Breast epithelium (tissue), 4 donors: Measurements from ENCODE around the gene CTIF. TPM values are rescaled to one million over a fixed set of nuclear protein-coding genes. Genes with fewer than 3 reads are reported as not detected.
A peak's percentile ranks its signal among the peaks of the same experiment; 100 is the strongest.
"Not testable (repeated sequence)": the region's sequence is repeated elsewhere in the genome, so short reads cannot be mapped to it uniquely, and the experiment has no call there.

Experiments used
- DNase-seq, 2 donors: peaks; one replicate each; pipeline ENCODE4 v3.0.0-alpha.2; 2019; ENCODE audit warnings: low spot score in 2 of 2
- H3K27ac ChIP-seq, 2 donors: fragments of 200-600 bp; sonication (generic) in 1 of 2; one replicate each; pipeline ENCODE4 v1.5.1; 2016 to 2019; ENCODE audit warnings: mild to moderate bottlenecking in 1 of 2
- H3K27me3 ChIP-seq, 2 donors: fragments of 200-600 bp; sonication (generic) in 1 of 2; one replicate each; pipeline versions ENCODE4 v1.5.1 to v1.6.0; 2017 to 2019; ENCODE audit warnings: control low read depth in 1 of 2, mild to moderate bottlenecking in 1 of 2
- H3K36me3 ChIP-seq: fragments of 200-600 bp; one replicate; pipeline ENCODE4 v1.5.1; 2019
- H3K4me1 ChIP-seq, 2 donors: fragments of 200-600 bp; sonication (generic); one replicate each; pipeline ENCODE4 v1.5.1; 2016 to 2019; ENCODE audit warnings: control low read depth in 1 of 2
- H3K4me3 ChIP-seq, 3 donors: fragments of 200-600 bp; sonication (generic); 1 replicate in 2 of 3; 2 replicates in 1 of 3; pipeline ENCODE4 v1.5.1; 2016 to 2019; ENCODE audit warnings: mild to moderate bottlenecking in 3 of 3, moderate library complexity in 2 of 3
- H3K9me3 ChIP-seq, 2 donors: fragments of 200-600 bp; sonication (generic) in 1 of 2; one replicate each; pipeline ENCODE4 v1.5.1; 2016 to 2019; ENCODE audit warnings: control low read depth in 1 of 2
- CTCF ChIP-seq, 3 donors: fragments of 450-650 bp; IDR thresholded peaks; one replicate each; pipeline ENCODE4 v1.5.1; 2016 to 2017; ENCODE audit warnings: antibody characterized with exemption in 3 of 3, mild to moderate bottlenecking in 3 of 3, moderate library complexity in 3 of 3
- POLR2A ChIP-seq: fragments of 450-650 bp; IDR thresholded peaks from one replicate; pipeline ENCODE4 v1.6.1; 2016; ENCODE audit warnings: antibody characterized with exemption, mild to moderate bottlenecking, moderate library complexity
- POLR2AphosphoS5 ChIP-seq, 3 donors: sonication (generic); formaldehyde crosslinking; IDR thresholded peaks; one replicate each; pipeline ENCODE4 v1.6.1; 2017; ENCODE audit warnings: antibody characterized with exemption in 3 of 3
- intact Hi-C: fragments of 100-400 bp; cut with DNase I; formaldehyde crosslinking; loops from one replicate; pipeline ENCODE4 v1.15.1; 2023; ENCODE audit warnings: low total_unique reads
- total RNA-seq, 3 donors: library from RNA; depleted of rRNA; stranded (reverse); fragments of >200 nt; gene quantifications; one replicate each; pipeline ENCODE4 v1.1.0, GENCODE V29; 2016

Gene CTIF
- total RNA-seq, 3 donors from 2014 or later, result 28.8 to 78.9 (median 32.6) TPM

GRCh38 chr18:48808476-48808875 lies 269.6 kb downstream of the CTIF start:
- H3K9me3 ChIP-seq, result no peaks in the 10 kb centered on the region
- TF ChIP-seq POLR2AphosphoS5 (IDR thresholded peaks at IDR 0.05) (no peak), CTCF (IDR thresholded peaks at IDR 0.05) (no peak), POLR2A (no peak)
- no peaks in the 10 kb centered on the region for H3K27me3 ChIP-seq
- H3K27ac ChIP-seq, result no peak overlapping the region
- no peaks in the 10 kb centered on the region for H3K36me3 ChIP-seq
- H3K4me3 ChIP-seq, result no peak overlapping the region
- intact Hi-C loops, result no loop called here
- DNase-seq, result no peak
- no peaks in the 10 kb centered on the region for H3K4me1 ChIP-seq

- intact Hi-C loops, result no loop called here
- H3K27me3 ChIP-seq, result no peaks in the 10 kb centered on the region
- H3K9me3 ChIP-seq, result no peaks in the 10 kb centered on the region
- TF ChIP-seq POLR2A (no peak), CTCF (IDR thresholded peaks at IDR 0.05) (no peak), POLR2AphosphoS5 (IDR thresholded peaks at IDR 0.05) (no peak)
- DNase-seq, result no peak
- H3K27ac ChIP-seq, result no peak overlapping the region
- no peak overlapping the region for H3K4me3 ChIP-seq
- no peaks in the 10 kb centered on the region for H3K36me3 ChIP-seq
- no peaks in the 10 kb centered on the region for H3K4me1 ChIP-seq
These were observed 270.5 kb downstream of the CTIF start for GRCh38 chr18:48809365-48809764.

DNA sequence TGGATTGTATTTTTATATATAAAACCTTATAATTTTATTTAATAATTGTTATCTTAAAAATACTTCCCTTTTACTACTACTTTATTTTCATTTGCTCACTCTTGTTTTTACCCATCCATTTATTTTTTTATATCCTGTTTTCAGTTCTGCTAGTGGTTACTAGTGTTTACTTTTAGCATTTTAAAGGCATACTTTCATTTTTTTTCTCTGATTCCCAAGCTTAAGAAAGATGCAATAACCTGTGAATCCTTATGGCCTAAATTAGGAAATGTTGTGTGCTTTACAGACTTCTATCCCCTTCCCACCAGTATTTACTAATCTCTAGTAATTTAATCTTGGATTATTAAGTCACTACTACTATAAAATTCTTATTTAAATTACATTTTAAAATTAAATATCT lies 272.0 kb downstream of the CTIF start:
- intact Hi-C loops, result no loop called here
- Histone ChIP-seq H3K4me1 (no peaks in the 10 kb centered on the region), H3K36me3 (no peaks in the 10 kb centered on the region), H3K4me3 (no peak overlapping the region), H3K27ac (no peak overlapping the region), H3K9me3 (no peaks in the 10 kb centered on the region), H3K27me3 (no peaks in the 10 kb centered on the region)
- TF ChIP-seq POLR2AphosphoS5 (IDR thresholded peaks at IDR 0.05), result no peak
- TF ChIP-seq POLR2A, result no peak
- no peak for TF ChIP-seq CTCF (IDR thresholded peaks at IDR 0.05)
- no peak for DNase-seq

GRCh38 chr18:48811401-48811800 lies 272.6 kb downstream of the CTIF start:
- no peak overlapping the region for H3K27ac ChIP-seq
- intact Hi-C loops, result no loop called here
- no peak overlapping the region for H3K4me3 ChIP-seq
- no peaks in the 10 kb centered on the region for H3K9me3 ChIP-seq
- H3K36me3 ChIP-seq, result no peaks in the 10 kb centered on the region
- H3K4me1 ChIP-seq, result no peaks in the 10 kb centered on the region
- no peak for DNase-seq
- TF ChIP-seq POLR2AphosphoS5 (IDR thresholded peaks at IDR 0.05) (no peak), POLR2A (no peak), CTCF (IDR thresholded peaks at IDR 0.05) (no peak)
- no peaks in the 10 kb centered on the region for H3K27me3 ChIP-seq

DNA sequence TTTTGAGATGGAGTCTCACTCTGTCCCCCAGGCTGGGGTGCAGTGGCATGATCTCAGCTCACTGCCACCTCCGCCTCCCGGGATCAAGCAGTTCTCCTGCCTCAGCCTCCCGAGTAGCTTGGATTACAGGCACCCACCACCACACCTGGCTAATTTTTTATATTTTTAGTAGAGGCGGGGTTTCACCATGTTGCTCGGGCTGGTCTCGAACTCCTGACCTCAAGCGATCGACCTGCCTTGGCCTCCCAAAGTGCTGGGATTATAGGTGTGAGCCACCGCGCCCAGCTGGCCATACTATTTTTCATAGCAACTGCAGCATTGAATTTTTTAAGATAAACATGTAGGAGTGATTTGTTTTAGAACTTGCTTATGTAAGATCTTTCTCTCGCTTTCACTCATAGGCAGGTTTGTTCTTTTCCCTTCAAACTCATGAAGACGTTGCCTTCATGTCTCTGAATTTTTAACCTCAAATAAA lies 273.2 kb downstream of the CTIF start:
- peak in 1 of 2 donors; percentile 15 for DNase-seq
- H3K27ac ChIP-seq, intact Hi-C loops, H3K4me1 ChIP-seq, H3K4me3 ChIP-seq, H3K27me3 ChIP-seq, H3K36me3 ChIP-seq, H3K9me3 ChIP-seq: not testable (repeated sequence)

DNA sequence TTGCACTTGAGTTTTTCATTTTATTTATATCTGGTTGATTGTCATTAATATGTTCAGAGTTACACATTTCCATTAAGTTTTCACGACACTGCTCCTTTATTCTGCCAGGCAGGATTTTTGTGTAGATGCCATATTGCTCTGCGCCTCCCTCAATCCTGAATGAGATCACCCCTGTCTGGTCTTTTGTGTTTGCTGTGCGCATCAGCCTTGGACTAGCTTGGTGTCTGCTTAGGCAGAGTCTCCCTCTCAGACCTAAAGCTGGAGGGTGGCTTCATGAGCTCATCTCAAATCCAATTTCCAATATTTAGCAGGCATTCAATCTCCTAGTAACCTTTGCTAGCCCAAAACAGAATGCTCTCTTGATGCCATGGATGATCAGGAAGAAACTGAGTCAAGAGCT lies 274.5 kb downstream of the CTIF start:
- no peaks in the 10 kb centered on the region for H3K36me3 ChIP-seq
- H3K27ac ChIP-seq, result no peak overlapping the region
- TF ChIP-seq POLR2A (no peak), CTCF (IDR thresholded peaks at IDR 0.05) (no peak), POLR2AphosphoS5 (IDR thresholded peaks at IDR 0.05) (no peak)
- no peaks in the 10 kb centered on the region for H3K4me1 ChIP-seq
- no peaks in the 10 kb centered on the region for H3K27me3 ChIP-seq
- intact Hi-C loops, result no loop called here
- no peaks in the 10 kb centered on the region for H3K9me3 ChIP-seq
- DNase-seq, result no peak
- H3K4me3 ChIP-seq, result no peak overlapping the region
